ENCODE measurements around the gene ACACA. TPM values are rescaled to one million over a fixed set of nuclear protein-coding genes. Genes with fewer than 3 reads are reported as not detected.
A peak's percentile ranks its signal among the peaks of the same experiment; 100 is the strongest.

Gene ACACA
- total RNA-seq, 2 donors from 2014 or later = 8.6 to 10.2 TPM

DNA sequence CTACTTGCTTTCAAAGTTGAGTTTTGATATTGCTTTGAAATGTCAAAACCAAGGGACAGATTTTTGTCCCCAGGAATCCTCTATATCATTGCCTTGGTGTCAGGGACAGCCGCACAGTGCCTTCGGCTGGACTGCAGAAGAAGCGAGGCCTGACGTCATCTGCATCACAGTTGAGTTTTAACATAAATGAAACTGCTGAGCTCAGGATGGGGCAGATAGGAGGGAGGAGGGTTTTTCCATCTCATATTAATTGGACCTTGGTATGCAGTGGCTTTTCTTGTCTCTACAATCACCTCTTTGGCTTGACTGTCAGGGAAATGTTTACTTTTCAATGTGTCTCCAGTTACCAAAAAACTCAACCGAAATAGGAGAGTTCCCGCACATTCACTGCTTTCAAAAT, 346.5 kb downstream of the ACACA start:
- Histone ChIP-seq H3K36me3 (no peaks in the 10 kb centered on the region), H3K9me3 (no peaks in the 10 kb centered on the region), H3K27me3 (no peaks in the 10 kb centered on the region), H3K4me1 (no peaks in the 10 kb centered on the region), H3K4me3 (no peak overlapping the region), H3K27ac (no peak overlapping the region)
- no peak for DNase-seq (ENCODE audit: low spot score)
- TF ChIP-seq, protein P1, sequence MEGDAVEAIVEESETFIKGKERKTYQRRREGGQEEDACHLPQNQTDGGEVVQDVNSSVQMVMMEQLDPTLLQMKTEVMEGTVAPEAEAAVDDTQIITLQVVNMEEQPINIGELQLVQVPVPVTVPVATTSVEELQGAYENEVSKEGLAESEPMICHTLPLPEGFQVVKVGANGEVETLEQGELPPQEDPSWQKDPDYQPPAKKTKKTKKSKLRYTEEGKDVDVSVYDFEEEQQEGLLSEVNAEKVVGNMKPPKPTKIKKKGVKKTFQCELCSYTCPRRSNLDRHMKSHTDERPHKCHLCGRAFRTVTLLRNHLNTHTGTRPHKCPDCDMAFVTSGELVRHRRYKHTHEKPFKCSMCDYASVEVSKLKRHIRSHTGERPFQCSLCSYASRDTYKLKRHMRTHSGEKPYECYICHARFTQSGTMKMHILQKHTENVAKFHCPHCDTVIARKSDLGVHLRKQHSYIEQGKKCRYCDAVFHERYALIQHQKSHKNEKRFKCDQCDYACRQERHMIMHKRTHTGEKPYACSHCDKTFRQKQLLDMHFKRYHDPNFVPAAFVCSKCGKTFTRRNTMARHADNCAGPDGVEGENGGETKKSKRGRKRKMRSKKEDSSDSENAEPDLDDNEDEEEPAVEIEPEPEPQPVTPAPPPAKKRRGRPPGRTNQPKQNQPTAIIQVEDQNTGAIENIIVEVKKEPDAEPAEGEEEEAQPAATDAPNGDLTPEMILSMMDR (IDR thresholded peaks at IDR 0.05) = no peak

DNA sequence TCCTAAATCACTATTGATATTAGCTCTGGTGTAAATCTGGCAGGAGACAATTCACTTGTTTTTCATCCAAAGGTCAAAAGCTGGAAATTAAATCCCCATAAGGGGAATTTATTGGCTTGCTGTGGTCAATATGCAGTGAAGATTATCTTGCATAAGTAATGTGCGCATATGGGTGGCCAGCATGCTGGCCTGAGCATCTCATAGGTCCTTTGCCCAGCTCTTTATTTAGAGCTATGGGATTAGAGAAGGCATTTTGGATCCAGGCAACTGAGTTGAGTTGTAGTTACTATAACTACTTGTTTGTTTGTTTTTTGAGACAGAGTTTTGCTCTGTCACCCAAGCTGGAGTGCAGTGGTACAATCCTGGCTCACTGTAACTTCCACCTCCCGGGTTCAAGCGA, 347.1 kb downstream of the ACACA start:
- no peak overlapping the region for H3K4me3 ChIP-seq
- H3K36me3 ChIP-seq = no peaks in the 10 kb centered on the region
- no peaks in the 10 kb centered on the region for H3K4me1 ChIP-seq
- TF ChIP-seq, protein P1 (IDR thresholded peaks at IDR 0.05) = no peak
- no peaks in the 10 kb centered on the region for H3K9me3 ChIP-seq
- H3K27ac ChIP-seq = no peak overlapping the region
- DNase-seq (ENCODE audit: low spot score) = no peak
- H3K27me3 ChIP-seq = no peaks in the 10 kb centered on the region

DNA sequence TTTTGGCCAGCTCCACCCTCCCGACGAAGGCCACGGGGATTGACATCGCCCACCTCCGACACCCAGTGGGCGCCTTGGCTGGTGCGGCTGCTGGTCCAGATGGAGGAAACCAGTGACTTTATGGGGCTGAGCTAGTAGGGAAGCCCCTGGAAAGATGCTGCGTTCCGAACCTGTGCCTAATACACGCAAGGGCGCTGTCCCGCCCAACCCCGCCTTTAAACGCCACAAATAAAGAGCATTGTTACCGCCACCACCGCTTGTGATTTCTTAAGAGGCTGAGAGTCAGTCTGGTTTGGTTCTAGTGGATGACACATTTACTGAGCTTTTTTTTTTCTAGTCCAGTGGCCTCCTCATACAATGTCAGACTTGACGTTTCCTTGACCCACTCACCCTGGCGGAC, 350.0 kb downstream of the ACACA start:
- TF ChIP-seq, protein P1 (IDR thresholded peaks at IDR 0.05) = no peak
- H3K27me3 ChIP-seq = no peaks in the 10 kb centered on the region
- no peak overlapping the region for H3K27ac ChIP-seq
- no peaks in the 10 kb centered on the region for H3K4me1 ChIP-seq
- H3K9me3 ChIP-seq = no peaks in the 10 kb centered on the region
- H3K4me3 ChIP-seq = no peak overlapping the region
- peak; percentile 40 for DNase-seq (ENCODE audit: low spot score)
- no peaks in the 10 kb centered on the region for H3K36me3 ChIP-seq

DNA sequence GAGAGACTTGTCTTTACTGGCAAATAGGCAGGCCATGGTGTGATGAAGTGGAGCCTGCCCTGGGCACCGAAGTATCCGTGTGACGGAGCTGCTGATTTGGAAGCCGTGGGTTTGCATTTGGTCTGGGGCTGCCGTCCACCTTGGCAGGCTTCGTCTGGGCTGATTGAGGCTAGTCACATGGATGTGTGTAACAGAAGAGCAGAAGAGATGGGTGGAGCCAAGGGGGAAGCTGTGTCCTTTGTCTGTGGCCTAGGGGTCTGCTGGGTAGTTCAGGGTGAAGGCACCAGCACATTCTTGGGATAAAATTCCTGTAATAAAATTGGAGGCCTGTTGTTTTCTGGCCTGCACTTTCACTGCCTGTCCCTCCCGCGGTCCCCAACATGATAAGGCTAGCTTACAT, 351.7 kb downstream of the ACACA start:
- H3K27ac ChIP-seq = no peak overlapping the region
- no peaks in the 10 kb centered on the region for H3K27me3 ChIP-seq
- H3K4me1 ChIP-seq = no peaks in the 10 kb centered on the region
- no peak for DNase-seq (ENCODE audit: low spot score)
- H3K4me3 ChIP-seq = no peak overlapping the region
- H3K36me3 ChIP-seq = no peaks in the 10 kb centered on the region
- no peaks in the 10 kb centered on the region for H3K9me3 ChIP-seq
- TF ChIP-seq, protein P1 (IDR thresholded peaks at IDR 0.05) = no peak

DNA sequence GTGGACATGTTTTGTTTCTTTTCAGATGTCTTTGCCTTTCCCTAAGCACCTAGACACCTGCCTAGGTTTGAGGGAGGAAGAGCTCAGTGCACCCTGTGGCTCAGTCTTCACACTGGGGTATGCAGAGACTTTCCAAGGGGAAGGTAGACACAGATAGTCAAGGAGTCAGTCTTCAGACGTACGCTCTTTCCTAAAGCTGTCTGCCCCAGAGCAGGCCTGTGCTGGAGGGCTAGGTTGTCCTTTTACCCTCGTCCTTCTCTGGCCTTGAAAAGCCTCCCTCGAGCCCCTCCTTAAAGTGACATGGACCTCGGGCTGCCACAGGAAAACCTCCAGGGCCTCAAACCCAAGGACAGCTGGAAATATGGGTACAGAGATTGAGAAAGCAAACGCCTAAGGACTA, 354.2 kb downstream of the ACACA start:
- Histone ChIP-seq H3K4me1 (no peaks in the 10 kb centered on the region), H3K4me3 (no peak overlapping the region), H3K36me3 (no peaks in the 10 kb centered on the region), H3K27ac (no peak overlapping the region), H3K9me3 (no peaks in the 10 kb centered on the region), H3K27me3 (no peaks in the 10 kb centered on the region)
- DNase-seq (ENCODE audit: low spot score) = no peak
- TF ChIP-seq, protein P1 (IDR thresholded peaks at IDR 0.05) = no peak

DNA sequence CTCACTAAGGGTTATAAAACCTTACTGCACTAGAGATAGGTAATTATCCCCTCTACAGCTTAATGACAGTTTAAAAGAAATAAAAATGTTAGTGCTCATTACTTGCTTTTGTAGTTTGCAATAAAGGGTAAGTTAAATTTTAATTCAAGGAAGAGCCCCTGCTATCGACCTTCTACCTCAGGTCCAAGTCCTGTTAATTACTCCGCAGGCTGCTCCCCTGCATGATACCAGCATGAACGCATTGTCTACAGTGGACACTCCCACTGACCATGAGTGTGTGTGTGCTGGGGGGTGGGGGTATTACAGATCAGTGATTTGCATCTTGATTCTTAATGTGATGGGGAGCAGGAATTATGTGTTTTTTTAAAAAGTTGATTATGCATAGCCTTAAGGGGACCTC, 354.8 kb downstream of the ACACA start:
- H3K4me3 ChIP-seq = no peak overlapping the region
- no peak overlapping the region for H3K27ac ChIP-seq
- TF ChIP-seq, protein P1 (IDR thresholded peaks at IDR 0.05) = no peak
- DNase-seq (ENCODE audit: low spot score) = no peak
- H3K9me3 ChIP-seq = no peaks in the 10 kb centered on the region
- no peaks in the 10 kb centered on the region for H3K36me3 ChIP-seq
- no peaks in the 10 kb centered on the region for H3K4me1 ChIP-seq
- no peaks in the 10 kb centered on the region for H3K27me3 ChIP-seq

Data from right atrium auricular region (tissue), 2 donors.